K562 (cell line): ENCODE data around the gene TMCC1. TPM values are rescaled to one million over a fixed set of nuclear protein-coding genes. Genes with fewer than 3 reads are reported as not detected.

Experiments used
- ATAC-seq: fragments of 200-7000 bp; cut with Tn5 transposase; 3 replicates; pipeline ENCODE4 v1.9.1; 2020; ENCODE audit warnings: moderate library complexity
- BruUV-seq: library from RNA; stranded (reverse); fragments of 400-500 nt; replicated peaks from 2 replicates; lab custom pipeline; 2021; lab: Mats Ljungman, UMichigan
- CTCF ChIA-PET: fragments of 300-600 bp; formaldehyde crosslinking; extraction: SDS; loops from one replicate; lab custom pipeline; 2021; ENCODE audit warnings: low intra/inter-chr PET ratio; lab: Yijun Ruan, JAX
- POLR2A ChIA-PET: fragments of 300-600, 350-650 bp; sonication (Branson Sonifier 250); formaldehyde crosslinking; extraction: SDS; loops from one replicate; lab custom pipeline; 2021; ENCODE audit warnings: antibody characterized with exemption, inconsistent platforms; lab: Yijun Ruan, JAX
- DNase-seq, 4 experiments: peaks; one replicate each; pipeline versions ENCODE4 v3.0.0 to v3.0.0-alpha.2; 2011 to 2018; ENCODE audit warnings: low spot score in 3 of 4, mixed read lengths in 3 of 4; ENCODE audit errors: extremely low read depth in 1 of 4
- FAIRE-seq: peaks from 2 replicates; lab custom pipeline; 2011; peaks lifted over from hg19 to GRCh38; lab: Jason Lieb, UNC
- H2AFZ ChIP-seq: 2 replicates; pipeline ENCODE4 v1.6.0; 2011; ENCODE audit warnings: low read depth, low read length, control low read depth, inconsistent platforms
- H3K27ac ChIP-seq: fragments of 200-600 bp; 3 replicates; pipeline ENCODE4 v1.8.0; 2011; ENCODE audit warnings: low read depth, mild to moderate bottlenecking, control low read depth, inconsistent platforms, low read length, moderate library complexity, mixed read lengths; ENCODE audit errors: extremely low read depth
- H3K27me3 ChIP-seq, 2 experiments: fragments of 300-600 bp in 1 of 2; 2 replicates in 1 of 2; 3 replicates in 1 of 2; pipeline versions ENCODE4 v1.6.0 to v1.8.0; 2011; ENCODE audit warnings: inconsistent platforms in 2 of 2, low read length in 2 of 2, mild to moderate bottlenecking in 1 of 2, mixed read lengths in 1 of 2, moderate library complexity in 1 of 2; ENCODE audit not compliant: control insufficient read depth in 2 of 2, insufficient read depth in 2 of 2
- H3K36me3 ChIP-seq: fragments of 300-600 bp; 3 replicates; pipeline ENCODE4 v1.8.0; 2011; ENCODE audit warnings: mild to moderate bottlenecking, low read length, inconsistent platforms; ENCODE audit not compliant: control insufficient read depth, insufficient read depth
- H3K4me1 ChIP-seq, 2 experiments: fragments of 200-600 bp in 1 of 2; replicated peaks in 1 of 2; 2 replicates in 1 of 2; 3 replicates in 1 of 2; pipeline versions ENCODE4 v1.5.1 to v1.8.0; 2011; ENCODE audit warnings: inconsistent platforms in 2 of 2, low read length in 2 of 2, mild to moderate bottlenecking in 1 of 2, mixed read lengths in 1 of 2, moderate library complexity in 1 of 2; ENCODE audit not compliant: control insufficient read depth in 2 of 2, insufficient read depth in 2 of 2
- H3K4me2 ChIP-seq: 2 replicates; pipeline ENCODE4 v1.6.1; 2011; ENCODE audit warnings: low read length, control low read depth, inconsistent platforms, mixed read lengths; ENCODE audit not compliant: insufficient read depth
- H3K4me3 ChIP-seq: fragments of 200-600 bp; sonication (generic), shearing (Covaris generic); 2 replicates; pipeline ENCODE4 v1.5.1; 2016; ENCODE audit warnings: control low read depth, inconsistent platforms
- H3K79me2 ChIP-seq: fragments of 200-600 bp; 3 replicates; pipeline ENCODE4 v1.8.0; 2011; ENCODE audit warnings: low read length, inconsistent platforms; ENCODE audit not compliant: control insufficient read depth, insufficient read depth
- H3K9ac ChIP-seq, 2 experiments: 2 replicates each; pipeline versions ENCODE4 v1.6.0 to v1.6.1; 2011; ENCODE audit warnings: low read depth in 2 of 2, low read length in 2 of 2, control low read depth in 1 of 2, inconsistent platforms in 1 of 2, mild to moderate bottlenecking in 1 of 2, mixed read lengths in 1 of 2; ENCODE audit not compliant: insufficient read depth in 1 of 2
- H3K9me1 ChIP-seq: one replicate; pipeline ENCODE4 v1.6.0; 2011; ENCODE audit warnings: inconsistent platforms, mild to moderate bottlenecking, low read length, moderate library complexity; ENCODE audit not compliant: control insufficient read depth, insufficient read depth
- H3K9me3 ChIP-seq: replicated peaks from 2 replicates; pipeline ENCODE4 v1.5.1; 2011; ENCODE audit warnings: low read depth, low read length, inconsistent platforms; ENCODE audit not compliant: control insufficient read depth, insufficient read depth
- H4K20me1 ChIP-seq: replicated peaks from 2 replicates; pipeline ENCODE4 v1.6.1; 2011; ENCODE audit warnings: low read length, inconsistent platforms, mixed read lengths; ENCODE audit not compliant: control insufficient read depth, insufficient read depth
- CBX3 ChIP-seq, 2 experiments: IDR thresholded peaks; 1 replicate in 1 of 2; 2 replicates in 1 of 2; pipeline ENCODE4 v1.6.1; 2012; ENCODE audit warnings: inconsistent platforms in 2 of 2, low read length in 2 of 2, borderline replicate concordance in 1 of 2, control low read depth in 1 of 2
- MAZ ChIP-seq, 2 experiments: fragments of 450-650 bp in 1 of 2; sonication (generic) in 1 of 2; formaldehyde crosslinking; IDR thresholded peaks in 1 of 2; conservative IDR thresholded peaks in 1 of 2; 2 replicates each; pipeline versions ENCODE4 v1.4.0 to v1.5.0; 2020; ENCODE audit warnings: mild to moderate bottlenecking in 1 of 2, missing genetic modification reagents in 1 of 2
- TARDBP ChIP-seq: fragments of 450-650 bp; IDR thresholded peaks from 2 replicates; pipeline ENCODE4 v1.6.1; 2016
- WGBS: fragments of 100-300 bp; shearing (Covaris generic); methylation state at CpG from one replicate; pipeline ENCODE4 v1.1.6; 2016; ENCODE audit warnings: low coverage, mixed read lengths; ENCODE audit not compliant: insufficient coverage; ENCODE audit errors: missing lambda C conversion rate; 5-methylcytosine and 5-hydroxymethylcytosine counted together
- in situ Hi-C: fragments of 300-500 bp; cut with MboI; formaldehyde crosslinking; loops from 4 replicates; pipeline ENCODE4 v1.15.0; 2018; ENCODE audit warnings: inconsistent platforms, mixed read lengths
- intact Hi-C: fragments of 100-400 bp; cut with micrococcal nuclease; formaldehyde crosslinking; loops from 2 replicates; pipeline ENCODE4 v1.14.2; 2022
- polyA plus RNA-seq, 8 experiments: library from polyadenylated mRNA; depleted of rRNA in 4 of 8; stranded (reverse) in 5 of 8; unstranded in 3 of 8; fragments of >200 nt; fragmentation: Nextera tagmentation in 2 of 8; fragmentation: Illumina TruSeq in 1 of 8; extraction: Ambion mirVana in 2 of 8; extraction: Trizol in 1 of 8; gene quantifications; 2 replicates each; pipeline versions ENCODE4 v1.2.1 to v1.2.3, GENCODE V29; 2011 to 2014; ENCODE audit warnings: inconsistent platforms in 1 of 8, missing spikeins in 1 of 8
- total RNA-seq, 7 experiments: library from RNA; depleted of rRNA in 6 of 7; stranded (reverse); fragments of >200 nt in 6 of 7; fragmentation: Illumina TruSeq in 2 of 7; extraction: Trizol in 2 of 7; gene quantifications; 2 replicates each; pipeline versions ENCODE4 v1.2.1 to v1.2.3, GENCODE V29; 2011 to 2021; ENCODE audit warnings: low replicate concordance in 1 of 7
- TF ChIP-seq, protein P1 (sequence below), 3 experiments: IDR thresholded peaks in 2 of 3; conservative IDR thresholded peaks in 1 of 3; 2 replicates each; pipeline ENCODE4 v1.5.1; 2011 to 2012; ENCODE audit warnings: low read length in 3 of 3, mild to moderate bottlenecking in 3 of 3, control low read depth in 2 of 3, improper control_type of control experiment in 1 of 3, inconsistent platforms in 1 of 3, low read depth in 1 of 3, mixed read lengths in 1 of 3, moderate library complexity in 1 of 3; ENCODE audit not compliant: insufficient read depth in 2 of 3

TMCC1 gene
- total and polyA plus RNA-seq, 9 of the 15 experiments (the other 6 are each of a cell fraction or from before 2014, with no cell fraction given) = 0.89 to 8.7 (median 4.0) TPM

DNA sequence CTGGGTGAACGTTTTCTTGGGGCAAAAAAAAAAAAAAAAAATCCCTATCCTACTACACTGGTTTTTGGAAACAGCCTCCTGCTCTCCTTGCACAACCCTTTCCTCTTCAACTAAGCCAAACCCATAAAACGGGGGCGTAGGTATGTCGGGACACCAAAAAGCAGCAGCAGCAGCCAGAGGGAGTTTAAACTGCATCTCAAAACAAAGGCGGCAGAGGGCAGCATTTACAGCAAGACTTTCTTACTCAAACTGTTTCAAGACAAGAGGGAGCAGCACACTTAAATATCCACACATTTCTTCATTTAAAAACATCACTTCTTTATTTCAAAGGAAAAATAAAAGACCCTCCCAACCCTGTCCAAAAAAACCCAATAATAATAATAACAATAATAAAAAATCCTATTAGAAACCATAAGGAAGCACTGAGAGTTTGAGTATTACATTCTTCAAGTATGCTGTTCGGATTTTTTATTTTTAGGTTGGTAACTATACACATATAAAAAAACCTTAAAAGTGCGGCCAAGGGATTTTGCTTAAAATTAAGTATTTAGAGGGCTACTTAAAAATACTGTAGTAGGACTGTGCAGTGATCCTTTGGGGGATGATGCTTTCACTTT lies 243.1 kb downstream of the TMCC1 start (continued):
- TF ChIP-seq, protein P1, sequence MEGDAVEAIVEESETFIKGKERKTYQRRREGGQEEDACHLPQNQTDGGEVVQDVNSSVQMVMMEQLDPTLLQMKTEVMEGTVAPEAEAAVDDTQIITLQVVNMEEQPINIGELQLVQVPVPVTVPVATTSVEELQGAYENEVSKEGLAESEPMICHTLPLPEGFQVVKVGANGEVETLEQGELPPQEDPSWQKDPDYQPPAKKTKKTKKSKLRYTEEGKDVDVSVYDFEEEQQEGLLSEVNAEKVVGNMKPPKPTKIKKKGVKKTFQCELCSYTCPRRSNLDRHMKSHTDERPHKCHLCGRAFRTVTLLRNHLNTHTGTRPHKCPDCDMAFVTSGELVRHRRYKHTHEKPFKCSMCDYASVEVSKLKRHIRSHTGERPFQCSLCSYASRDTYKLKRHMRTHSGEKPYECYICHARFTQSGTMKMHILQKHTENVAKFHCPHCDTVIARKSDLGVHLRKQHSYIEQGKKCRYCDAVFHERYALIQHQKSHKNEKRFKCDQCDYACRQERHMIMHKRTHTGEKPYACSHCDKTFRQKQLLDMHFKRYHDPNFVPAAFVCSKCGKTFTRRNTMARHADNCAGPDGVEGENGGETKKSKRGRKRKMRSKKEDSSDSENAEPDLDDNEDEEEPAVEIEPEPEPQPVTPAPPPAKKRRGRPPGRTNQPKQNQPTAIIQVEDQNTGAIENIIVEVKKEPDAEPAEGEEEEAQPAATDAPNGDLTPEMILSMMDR (IDR thresholded peaks at IDR 0.05 in 2 of 3, conservative IDR thresholded peaks at IDR 0.05 in 1 of 3; ENCODE audit: insufficient read depth in 2 of 3, low read depth in 1 of 3, low read length in 3 of 3) = peak; percentile 68 to 86 (median 81)

DNA sequence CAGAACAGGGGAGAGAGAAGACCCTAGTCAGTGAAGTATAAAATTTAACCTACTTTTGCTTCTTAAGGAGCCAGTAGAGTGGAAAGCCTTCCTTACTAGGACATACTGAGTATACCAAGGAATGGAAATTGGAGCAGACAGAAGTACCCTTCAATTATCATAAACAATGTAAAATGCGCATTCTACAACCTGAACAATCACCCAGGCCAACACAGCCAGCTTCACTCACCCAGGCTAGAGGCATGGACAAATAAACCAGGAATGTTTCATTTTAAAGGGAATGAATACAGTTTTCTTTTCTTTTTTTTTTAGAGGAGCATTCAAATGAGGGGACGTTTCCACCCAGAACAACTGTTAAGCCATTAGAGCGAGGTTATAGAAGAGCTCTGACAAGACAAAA lies 245.1 kb downstream of the TMCC1 start:
- H3K4me1 ChIP-seq = no peaks in the 10 kb centered on the region
- H3K79me2 ChIP-seq = no peaks in the 10 kb centered on the region
- 0 out of 3 replicates have a peak, but pooled peaks cover 4% of the 10 kb centered on the region for H3K36me3 ChIP-seq
- H4K20me1 ChIP-seq = no peaks in the 10 kb centered on the region
- no peaks in the 10 kb centered on the region for H3K9me1 ChIP-seq
- H3K4me2 ChIP-seq = no peak overlapping the region
- no peak overlapping the region for H2AFZ ChIP-seq
- no peaks in the 10 kb centered on the region for H3K9me3 ChIP-seq
- DNase-seq (no peak), FAIRE-seq (no peak), ATAC-seq (no peak)
- no peak overlapping the region for H3K27ac ChIP-seq
- intact Hi-C loops = no loop called here
- WGBS = 45% methylated on average over 3 of the region's 3 CpGs
- H3K9ac ChIP-seq = no peak overlapping the region
- TF ChIP-seq CBX3 (IDR thresholded peaks at IDR 0.05; ENCODE audit: borderline replicate concordance in 1 of 2, low read length in 2 of 2) = no peak
- TF ChIP-seq MAZ (CRISPR knock-in tag; conservative IDR thresholded peaks at IDR 0.05 in 1 of 2, IDR thresholded peaks at IDR 0.05 in 1 of 2) = no peak
- TF ChIP-seq TARDBP = no peak
- in situ Hi-C loops = no loop called here
- H3K4me3 ChIP-seq = no peak overlapping the region
- H3K27me3 ChIP-seq = no peaks in the 10 kb centered on the region
- POLR2A ChIA-PET = no interaction called here
- CTCF ChIA-PET = interaction anchor here (0.6 to 4.1 kb wide), 2 partner anchors 176 to 211 kb away, joined by 3 to 47 read pairs; no protein-coding TSS in a partner anchor
- no TSS peak for BruUV-seq
